SU-DHL-6 (cell line): ENCODE measurements around the gene TIMM17A.

Experiments used
- H2AFZ ChIP-seq: fragments of 200-600 bp; sonication (generic); 2 replicates; pipeline ENCODE4 v1.6.1; 2014; ENCODE audit warnings: low read depth, mild to moderate bottlenecking, moderate library complexity, mixed read lengths, antibody characterized with exemption, low read length; ENCODE audit not compliant: severe bottlenecking
- H3F3A ChIP-seq: fragments of 200-600 bp; shearing (Covaris generic); 2 replicates; pipeline ENCODE4 v1.6.0; 2016; ENCODE audit warnings: antibody characterized with exemption, mild to moderate bottlenecking; ENCODE audit not compliant: insufficient read depth
- H3K27ac ChIP-seq: fragments of 200-600 bp; sonication (generic); 2 replicates; pipeline ENCODE4 v1.5.1; 2016; ENCODE audit warnings: low read depth, mild to moderate bottlenecking, low read length, moderate library complexity, mixed read lengths
- H3K27me3 ChIP-seq: fragments of 200-600 bp; sonication (generic), shearing (Covaris generic); 2 replicates; pipeline ENCODE4 v1.6.0; 2014; ENCODE audit warnings: mild to moderate bottlenecking, low read length
- H3K36me3 ChIP-seq: fragments of 200-600 bp; sonication (generic); 2 replicates; pipeline ENCODE4 v1.6.1; 2014; ENCODE audit warnings: mild to moderate bottlenecking, low read length, mixed read lengths
- H3K4me2 ChIP-seq: fragments of 300-600, 200-600 bp; shearing (Covaris generic), sonication (generic); 2 replicates; pipeline ENCODE4 v1.6.0; 2014; ENCODE audit warnings: low read length, low read depth, mild to moderate bottlenecking; ENCODE audit not compliant: poor library complexity, severe bottlenecking
- H3K4me3 ChIP-seq: fragments of 200-600 bp; sonication (generic); 2 replicates; pipeline ENCODE4 v1.5.1; 2014; ENCODE audit warnings: antibody characterized with exemption, low read length, mild to moderate bottlenecking, mixed read lengths; ENCODE audit not compliant: insufficient read depth, poor library complexity, severe bottlenecking
- H3K79me2 ChIP-seq: fragments of 200-600 bp; sonication (generic); 2 replicates; pipeline ENCODE4 v1.6.1; 2014; ENCODE audit warnings: mild to moderate bottlenecking, low read length, moderate library complexity; ENCODE audit not compliant: insufficient read depth
- H3K9ac ChIP-seq: fragments of 200-600 bp; sonication (generic); 2 replicates; pipeline ENCODE4 v1.7.0; 2014; ENCODE audit warnings: mild to moderate bottlenecking, low read length
- H3K9me2 ChIP-seq: fragments of 200-600 bp; sonication (generic); replicated peaks from 2 replicates; pipeline ENCODE4 v1.6.1; 2014; ENCODE audit warnings: low read length; ENCODE audit not compliant: insufficient read depth
- H3K9me3 ChIP-seq: fragments of 200-600 bp; sonication (generic); 2 replicates; pipeline ENCODE4 v1.6.1; 2014; ENCODE audit warnings: low read length, mixed read lengths; ENCODE audit not compliant: insufficient read depth
- H4K20me1 ChIP-seq: fragments of 200-600 bp; sonication (generic); 2 replicates; pipeline ENCODE4 v1.6.1; 2014; ENCODE audit warnings: low read depth, mild to moderate bottlenecking, antibody characterized with exemption, low read length, moderate library complexity, mixed read lengths
- CTCF ChIP-seq: fragments of 200-600 bp; sonication (generic); IDR thresholded peaks from one replicate; pipeline ENCODE4 v1.5.1; 2017; ENCODE audit warnings: antibody characterized with exemption, mild to moderate bottlenecking, low read length, moderate library complexity; ENCODE audit not compliant: insufficient read depth, poor library complexity, severe bottlenecking
- EZH2phosphoT487 ChIP-seq: fragments of 200-600 bp; sonication (generic), shearing (Covaris generic); conservative IDR thresholded peaks from 2 replicates; pipeline ENCODE4 v1.6.1; 2018; ENCODE audit warnings: mild to moderate bottlenecking, antibody characterized with exemption, low read length, moderate library complexity, mixed read lengths

TIMM17A gene

GRCh38 chr1:201933840-201934430, 21.4 kb upstream of the TIMM17A start:
- Histone ChIP-seq H3K4me2 (no peak overlapping the region), H3K9me3 (no peaks in the 10 kb centered on the region), H3K27ac (no peak overlapping the region), H4K20me1 (no peaks in the 10 kb centered on the region), H3K4me3 (no peak overlapping the region), H3F3A (no peaks in the 10 kb centered on the region), H3K9me2 (no peaks in the 10 kb centered on the region), H3K36me3 (no peaks in the 10 kb centered on the region), H3K79me2 (no peaks in the 10 kb centered on the region), H3K27me3 (no peaks in the 10 kb centered on the region), H3K9ac (no peak overlapping the region), H2AFZ (no peak overlapping the region)
- TF ChIP-seq CTCF, result no peak
- TF ChIP-seq EZH2phosphoT487, result no peak

DNA sequence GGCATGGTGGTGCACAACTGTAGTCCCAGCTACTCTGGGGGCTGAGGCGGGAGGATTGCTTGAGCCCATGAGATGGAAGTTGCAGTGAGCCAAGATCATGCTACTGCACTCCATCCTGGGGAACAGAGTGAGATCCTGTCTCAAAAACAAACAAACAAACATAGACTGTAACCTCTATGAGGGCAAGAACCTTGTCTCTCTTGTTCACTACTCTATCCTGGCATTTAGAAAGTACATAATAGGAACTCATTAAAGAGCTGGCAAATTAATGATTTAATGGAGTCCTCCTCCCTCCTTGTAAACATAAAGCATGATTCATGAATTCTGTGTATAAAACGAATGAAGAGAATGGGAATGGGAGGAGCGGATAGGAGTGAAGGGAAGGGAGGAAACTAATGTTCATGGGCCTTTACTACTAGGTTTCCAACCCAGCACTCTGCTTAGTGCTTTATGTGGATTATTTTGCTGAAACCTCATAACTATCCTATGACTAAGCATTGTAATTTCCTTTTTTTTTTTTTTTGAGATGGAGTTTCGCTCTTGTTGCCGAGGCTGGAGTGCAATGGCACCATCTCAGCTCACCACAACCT, 17.6 kb upstream of the TIMM17A start:
- no peak overlapping the region for H3K9ac ChIP-seq
- H3K9me3 ChIP-seq, result no peaks in the 10 kb centered on the region
- H3K27me3 ChIP-seq, result no peaks in the 10 kb centered on the region
- no peaks in the 10 kb centered on the region for H3F3A ChIP-seq
- H3K9me2 ChIP-seq, result no peaks in the 10 kb centered on the region
- no peak for TF ChIP-seq CTCF
- no peak for TF ChIP-seq EZH2phosphoT487
- no peak overlapping the region for H3K4me2 ChIP-seq
- no peak overlapping the region for H3K27ac ChIP-seq
- no peaks in the 10 kb centered on the region for H4K20me1 ChIP-seq
- no peaks in the 10 kb centered on the region for H3K79me2 ChIP-seq
- H2AFZ ChIP-seq, result no peak overlapping the region
- H3K36me3 ChIP-seq, result no peaks in the 10 kb centered on the region
- no peak overlapping the region for H3K4me3 ChIP-seq

- no peaks in the 10 kb centered on the region for H3K79me2 ChIP-seq
- H3K27me3 ChIP-seq, result no peaks in the 10 kb centered on the region
- H3K9me3 ChIP-seq, result no peaks in the 10 kb centered on the region
- H4K20me1 ChIP-seq, result no peaks in the 10 kb centered on the region
- TF ChIP-seq EZH2phosphoT487, result no peak
- H2AFZ ChIP-seq, result no peak overlapping the region
- no peaks in the 10 kb centered on the region for H3K36me3 ChIP-seq
- H3F3A ChIP-seq, result no peaks in the 10 kb centered on the region
- H3K4me2 ChIP-seq, result no peak overlapping the region
- no peak overlapping the region for H3K27ac ChIP-seq
- H3K9me2 ChIP-seq, result no peaks in the 10 kb centered on the region
- no peak overlapping the region for H3K4me3 ChIP-seq
- no peak overlapping the region for H3K9ac ChIP-seq
Measured at GRCh38 chr1:201938440-201939035, 16.8 kb upstream of the TIMM17A start.

- Histone ChIP-seq H3K4me2 (no peak overlapping the region), H2AFZ (no peak overlapping the region), H3K9me2 (no peaks in the 10 kb centered on the region), H3K27ac (no peak overlapping the region), H3K27me3 (no peaks in the 10 kb centered on the region), H3K79me2 (no peaks in the 10 kb centered on the region), H3K9me3 (no peaks in the 10 kb centered on the region), H3K4me3 (no peak overlapping the region), H3K36me3 (no peaks in the 10 kb centered on the region), H3K9ac (no peak overlapping the region), H3F3A (no peaks in the 10 kb centered on the region), H4K20me1 (no peaks in the 10 kb centered on the region)
- no peak for TF ChIP-seq EZH2phosphoT487
- no peak for TF ChIP-seq CTCF
Measured at GRCh38 chr1:201939148-201939547, 16.2 kb upstream of the TIMM17A start.
